ENCODE results near the gene SHOX.

DNA sequence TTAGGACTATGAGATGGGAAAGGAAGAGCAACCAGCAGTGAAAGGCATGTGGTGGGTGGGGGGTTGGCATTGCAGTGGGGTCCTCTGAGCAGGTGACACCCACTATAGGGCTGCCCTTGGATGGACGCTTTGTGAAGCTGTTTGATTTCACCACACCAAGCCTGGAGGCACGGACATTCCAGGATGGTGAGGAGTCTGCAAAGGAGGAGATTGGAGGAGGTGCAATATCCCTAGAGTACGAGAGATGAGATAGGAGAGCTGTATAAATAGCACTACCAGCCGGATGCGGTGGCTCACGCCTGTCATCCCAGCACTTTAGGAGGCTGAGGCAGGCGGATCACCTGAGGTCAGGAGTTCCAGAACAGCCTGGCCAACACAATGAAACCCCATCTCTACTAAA lies 42.3 kb downstream of the SHOX start:
- TF ChIP-seq POLR2AphosphoS5 (IDR thresholded peaks at IDR 0.05; ENCODE audit: low read depth, low read length) (no peak), RAD21 (IDR thresholded peaks at IDR 0.05; ENCODE audit: low read length) (no peak), YY1 (IDR thresholded peaks at IDR 0.05; ENCODE audit: low read depth) (no peak)
- TF ChIP-seq, protein P1, sequence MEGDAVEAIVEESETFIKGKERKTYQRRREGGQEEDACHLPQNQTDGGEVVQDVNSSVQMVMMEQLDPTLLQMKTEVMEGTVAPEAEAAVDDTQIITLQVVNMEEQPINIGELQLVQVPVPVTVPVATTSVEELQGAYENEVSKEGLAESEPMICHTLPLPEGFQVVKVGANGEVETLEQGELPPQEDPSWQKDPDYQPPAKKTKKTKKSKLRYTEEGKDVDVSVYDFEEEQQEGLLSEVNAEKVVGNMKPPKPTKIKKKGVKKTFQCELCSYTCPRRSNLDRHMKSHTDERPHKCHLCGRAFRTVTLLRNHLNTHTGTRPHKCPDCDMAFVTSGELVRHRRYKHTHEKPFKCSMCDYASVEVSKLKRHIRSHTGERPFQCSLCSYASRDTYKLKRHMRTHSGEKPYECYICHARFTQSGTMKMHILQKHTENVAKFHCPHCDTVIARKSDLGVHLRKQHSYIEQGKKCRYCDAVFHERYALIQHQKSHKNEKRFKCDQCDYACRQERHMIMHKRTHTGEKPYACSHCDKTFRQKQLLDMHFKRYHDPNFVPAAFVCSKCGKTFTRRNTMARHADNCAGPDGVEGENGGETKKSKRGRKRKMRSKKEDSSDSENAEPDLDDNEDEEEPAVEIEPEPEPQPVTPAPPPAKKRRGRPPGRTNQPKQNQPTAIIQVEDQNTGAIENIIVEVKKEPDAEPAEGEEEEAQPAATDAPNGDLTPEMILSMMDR (IDR thresholded peaks at IDR 0.05), result no peak
- TF ChIP-seq, protein P2, sequence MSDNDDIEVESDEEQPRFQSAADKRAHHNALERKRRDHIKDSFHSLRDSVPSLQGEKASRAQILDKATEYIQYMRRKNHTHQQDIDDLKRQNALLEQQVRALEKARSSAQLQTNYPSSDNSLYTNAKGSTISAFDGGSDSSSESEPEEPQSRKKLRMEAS (IDR thresholded peaks at IDR 0.05; ENCODE audit: low read depth), result no peak

Measured in SK-N-SH (cell line).